ENCODE measurements around the gene BICC1.

DNA sequence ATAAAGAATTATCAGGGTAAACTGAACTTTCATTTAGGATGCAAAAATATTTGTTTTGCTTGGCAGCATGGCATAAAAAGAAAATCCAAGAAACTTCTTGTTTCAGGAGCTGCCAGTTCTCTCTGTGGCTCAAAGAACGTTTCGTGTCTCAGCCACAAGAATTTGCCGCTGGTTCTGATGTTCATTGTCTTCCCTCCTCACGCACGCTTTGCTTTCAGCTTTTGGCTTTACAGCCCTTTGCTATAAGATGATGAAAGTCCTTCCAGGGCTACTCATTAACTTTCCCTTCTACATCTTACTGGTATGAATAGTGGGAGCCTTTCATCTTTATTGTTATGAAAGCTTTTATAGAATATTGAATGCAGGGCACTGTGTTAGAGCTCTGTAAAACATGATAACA lies 124.7 kb downstream of the BICC1 start:
- TF ChIP-seq, protein P1, sequence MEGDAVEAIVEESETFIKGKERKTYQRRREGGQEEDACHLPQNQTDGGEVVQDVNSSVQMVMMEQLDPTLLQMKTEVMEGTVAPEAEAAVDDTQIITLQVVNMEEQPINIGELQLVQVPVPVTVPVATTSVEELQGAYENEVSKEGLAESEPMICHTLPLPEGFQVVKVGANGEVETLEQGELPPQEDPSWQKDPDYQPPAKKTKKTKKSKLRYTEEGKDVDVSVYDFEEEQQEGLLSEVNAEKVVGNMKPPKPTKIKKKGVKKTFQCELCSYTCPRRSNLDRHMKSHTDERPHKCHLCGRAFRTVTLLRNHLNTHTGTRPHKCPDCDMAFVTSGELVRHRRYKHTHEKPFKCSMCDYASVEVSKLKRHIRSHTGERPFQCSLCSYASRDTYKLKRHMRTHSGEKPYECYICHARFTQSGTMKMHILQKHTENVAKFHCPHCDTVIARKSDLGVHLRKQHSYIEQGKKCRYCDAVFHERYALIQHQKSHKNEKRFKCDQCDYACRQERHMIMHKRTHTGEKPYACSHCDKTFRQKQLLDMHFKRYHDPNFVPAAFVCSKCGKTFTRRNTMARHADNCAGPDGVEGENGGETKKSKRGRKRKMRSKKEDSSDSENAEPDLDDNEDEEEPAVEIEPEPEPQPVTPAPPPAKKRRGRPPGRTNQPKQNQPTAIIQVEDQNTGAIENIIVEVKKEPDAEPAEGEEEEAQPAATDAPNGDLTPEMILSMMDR (IDR thresholded peaks at IDR 0.05) = no peak
- TF ChIP-seq EP300 (IDR thresholded peaks at IDR 0.05) (peak in 1 of 2 donors; percentile 34), POLR2A (IDR thresholded peaks at IDR 0.05) (no peak)
